GM18520 (cell line): ENCODE results near the gene JAKMIP2.

Experiments used
- ATAC-seq: cut with Tn5 transposase; IDR thresholded peaks from one replicate; pipeline ENCODE4 v1.9.1; 2021; ENCODE audit not compliant: unreplicated experiment

The JAKMIP2 gene

DNA sequence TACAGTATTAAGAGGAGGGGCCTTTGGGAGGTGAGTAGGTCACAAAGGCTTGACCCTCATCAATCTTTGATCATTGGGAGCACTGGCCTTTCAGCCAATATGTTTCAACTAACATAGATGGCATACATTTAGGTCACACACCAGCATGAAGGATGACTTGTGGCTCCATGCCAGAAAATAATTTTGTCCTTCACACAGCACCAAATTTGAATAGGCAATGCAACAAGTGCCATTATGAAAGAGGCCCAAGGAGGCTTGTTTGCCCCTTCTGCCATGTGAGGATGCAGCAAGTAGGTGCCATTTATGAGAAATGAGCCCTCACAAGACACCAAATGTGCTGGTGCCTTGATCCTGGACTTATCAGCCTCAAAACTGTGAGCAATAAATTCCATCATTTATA is 81.1 kb downstream of the JAKMIP2 start:
- ATAC-seq: no peak

- ATAC-seq: no peak
Measured at GRCh38 chr5:147699496-147700088, 82.9 kb downstream of the JAKMIP2 start.

- no peak for ATAC-seq
Measured at GRCh38 chr5:147697380-147697779, 85.1 kb downstream of the JAKMIP2 start.

GRCh38 chr5:147694772-147695171 is 87.8 kb downstream of the JAKMIP2 start:
- no peak for ATAC-seq

DNA sequence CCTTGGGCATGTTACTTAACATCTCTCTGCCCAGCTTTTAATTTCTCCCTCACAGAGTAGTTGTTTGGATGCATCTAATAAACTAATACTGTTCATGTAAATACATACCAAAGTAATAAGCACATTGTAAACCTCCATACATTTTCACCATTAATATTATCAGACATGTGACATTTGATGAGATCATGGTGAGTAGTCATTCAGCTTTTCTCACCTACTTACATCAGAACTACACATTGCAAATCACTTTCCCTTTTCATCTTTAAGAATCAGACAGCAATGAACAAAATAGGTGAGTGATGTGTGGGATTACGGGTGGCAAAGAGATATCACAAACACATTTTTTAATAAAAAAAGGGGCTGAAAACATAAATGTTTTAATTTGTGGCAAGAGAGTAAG is 89.3 kb downstream of the JAKMIP2 start:
- ATAC-seq: no peak

DNA sequence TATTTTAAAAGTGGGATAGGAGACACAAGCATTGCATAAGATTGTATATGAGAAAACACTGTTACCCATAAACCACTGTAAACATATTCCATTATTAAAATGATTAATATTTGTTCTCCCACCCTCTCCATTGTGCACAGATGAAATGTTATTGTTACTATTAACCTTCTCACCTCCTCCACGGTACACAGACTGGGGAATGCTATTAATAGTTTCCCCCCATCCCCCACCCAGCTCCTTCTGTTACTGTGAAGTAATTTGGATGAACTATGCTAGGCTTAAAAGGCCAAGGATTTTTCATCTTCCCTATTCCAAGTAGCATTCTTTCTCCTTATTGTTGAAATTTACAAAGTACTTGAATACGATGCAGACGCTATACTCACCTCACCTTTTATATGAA is 91.4 kb downstream of the JAKMIP2 start:
- no peak for ATAC-seq

GRCh38 chr5:147690595-147690994 is 91.9 kb downstream of the JAKMIP2 start:
- ATAC-seq: no peak

DNA sequence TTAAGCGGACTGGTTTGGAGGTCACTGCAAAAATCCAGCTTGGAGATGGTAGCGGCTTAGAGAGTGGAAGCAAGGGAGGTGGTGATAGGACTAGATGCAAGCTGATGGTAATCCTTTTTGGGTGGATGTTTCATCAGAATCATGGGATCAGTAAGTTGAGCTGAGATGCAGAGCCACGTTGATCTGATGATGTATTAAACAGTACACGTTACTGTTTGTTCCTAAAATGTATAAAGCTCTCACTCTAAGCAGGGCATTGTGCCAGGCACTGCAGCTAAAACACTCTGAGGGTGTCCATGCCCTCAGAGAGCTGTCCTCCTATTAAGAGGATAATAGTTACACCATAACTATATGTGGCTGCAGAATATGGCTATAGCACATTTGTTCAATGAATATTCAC is 93.1 kb downstream of the JAKMIP2 start:
- ATAC-seq: no peak

- ATAC-seq: no peak
Measured at GRCh38 chr5:147688656-147689356, 93.7 kb downstream of the JAKMIP2 start.

DNA sequence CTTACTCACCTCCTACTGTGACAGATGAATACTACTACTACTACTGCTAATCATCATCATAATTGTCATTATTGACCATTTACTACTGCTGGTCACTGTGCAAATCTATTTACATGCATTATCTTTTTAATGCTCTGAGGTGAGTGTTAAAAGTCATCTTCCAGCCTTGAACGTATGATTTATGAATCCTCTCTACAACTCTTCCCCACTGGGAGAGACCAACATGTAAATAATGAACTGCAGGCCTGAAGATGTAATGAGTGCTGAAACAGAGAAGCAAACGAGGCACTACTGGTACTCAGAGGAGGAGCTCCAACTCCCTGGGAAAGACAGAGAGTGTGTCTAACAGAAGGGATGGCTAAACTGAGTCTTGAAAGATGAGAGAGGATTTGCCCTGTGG is 95.4 kb downstream of the JAKMIP2 start:
- ATAC-seq: no peak

DNA sequence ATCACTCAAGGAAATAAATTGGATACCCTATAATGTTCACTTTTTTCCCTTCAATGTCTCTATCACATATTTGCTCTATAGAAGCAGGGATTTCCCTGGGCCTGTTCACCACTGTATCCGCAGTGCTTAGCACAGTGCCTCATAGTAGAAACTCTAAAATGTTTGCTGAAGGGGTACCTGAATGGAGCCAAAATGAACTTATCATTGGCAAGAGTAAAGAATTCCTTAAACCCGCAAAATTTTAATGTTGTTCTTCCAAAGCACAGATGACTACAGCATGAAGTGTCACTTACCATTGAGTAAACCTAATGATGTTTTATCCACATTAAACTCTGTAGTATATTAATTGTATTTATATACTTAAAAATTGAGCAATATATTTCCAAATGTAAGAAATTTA is 96.1 kb downstream of the JAKMIP2 start:
- no peak for ATAC-seq

DNA sequence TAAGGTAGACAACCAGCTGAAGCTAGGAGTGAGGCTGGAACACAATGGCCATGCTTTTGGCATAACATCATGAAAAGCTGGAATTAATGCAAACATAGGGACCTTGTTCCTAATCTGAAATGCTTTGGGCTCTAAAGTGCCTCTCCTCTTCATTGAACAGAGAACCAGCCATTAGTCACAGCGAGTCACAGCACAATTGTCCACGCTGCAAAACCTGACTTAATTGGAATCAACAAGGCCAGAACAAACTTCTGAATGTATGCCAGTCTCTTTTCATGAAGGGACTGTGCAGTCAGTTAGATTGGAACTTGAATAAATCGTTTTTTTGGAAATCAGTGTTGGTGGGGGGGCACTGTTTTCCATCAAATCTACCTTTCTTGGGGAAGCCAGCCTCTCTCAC is 96.5 kb downstream of the JAKMIP2 start:
- no peak for ATAC-seq

DNA sequence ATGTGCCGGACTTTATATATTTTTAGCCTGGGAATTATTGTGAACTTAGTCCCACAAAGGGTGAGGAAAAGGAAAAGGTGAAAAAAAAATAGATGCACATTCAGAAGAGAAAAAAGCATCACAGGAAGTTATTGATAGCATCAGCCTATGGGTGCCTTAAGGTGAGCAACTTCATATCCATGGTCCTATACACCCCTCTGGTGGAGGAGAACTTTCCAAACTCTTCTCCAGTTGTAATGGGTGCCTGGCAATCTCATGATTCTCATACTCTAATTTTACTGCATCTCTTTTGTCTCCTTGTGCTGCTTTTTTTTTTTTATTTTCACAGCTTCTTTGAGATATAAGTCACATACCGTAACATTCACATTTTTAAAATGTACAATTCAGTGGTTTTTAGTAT is 107.4 kb downstream of the JAKMIP2 start:
- ATAC-seq: no peak

- no peak for ATAC-seq
Measured at GRCh38 chr5:147674411-147674810, 108.1 kb downstream of the JAKMIP2 start.

DNA sequence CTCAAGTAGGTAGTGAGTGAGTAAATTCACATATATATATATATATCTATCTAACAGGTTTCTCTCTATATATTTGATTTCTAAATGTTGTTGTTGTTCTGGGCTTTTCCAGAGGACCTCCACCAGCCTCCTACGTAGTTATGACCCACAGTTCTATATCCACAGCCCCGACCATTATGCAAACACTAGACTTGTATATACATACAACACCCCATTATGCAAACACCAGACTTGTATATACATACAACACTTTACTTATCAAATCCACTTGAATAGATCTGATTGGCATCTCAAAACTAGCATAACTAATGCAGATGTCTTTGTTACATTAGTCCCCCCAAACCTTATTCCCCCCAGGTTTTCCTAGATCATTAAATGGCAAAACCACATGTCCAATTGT is 108.7 kb downstream of the JAKMIP2 start:
- no peak for ATAC-seq

- no peak for ATAC-seq
Measured at GRCh38 chr5:147673266-147673665, 109.3 kb downstream of the JAKMIP2 start.

GRCh38 chr5:147671365-147671764 is 111.2 kb downstream of the JAKMIP2 start:
- ATAC-seq: no peak

DNA sequence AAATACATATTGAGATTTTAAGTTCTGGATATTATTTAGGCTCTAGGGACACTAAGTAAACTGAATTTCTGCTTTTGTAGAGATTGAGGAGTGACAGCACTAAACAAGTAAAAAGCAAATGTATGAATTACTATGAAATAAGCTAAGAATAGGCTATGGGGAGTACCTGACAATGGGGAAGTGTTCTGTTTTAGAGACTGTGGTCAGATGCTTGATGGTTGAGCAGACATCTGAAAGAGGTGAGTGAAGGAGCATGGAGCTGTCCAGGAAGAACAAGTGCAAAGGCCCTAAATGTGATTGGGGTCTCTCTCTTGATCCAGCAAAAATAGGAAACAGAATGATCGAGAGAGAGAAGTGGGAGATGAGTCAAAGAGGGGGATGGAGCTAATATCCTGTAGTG is 111.7 kb downstream of the JAKMIP2 start:
- ATAC-seq: no peak

GRCh38 chr5:147669169-147669869 is 113.2 kb downstream of the JAKMIP2 start:
- ATAC-seq: no peak

- ATAC-seq: no peak
Measured at GRCh38 chr5:147668385-147668784, 114.1 kb downstream of the JAKMIP2 start.

- no peak for ATAC-seq
Measured at GRCh38 chr5:147667363-147667762, 115.2 kb downstream of the JAKMIP2 start.

- ATAC-seq: no peak
Measured at GRCh38 chr5:147666419-147666818, 116.1 kb downstream of the JAKMIP2 start.
